NCI-H2171 treated with DMSO at 0.1 percent for 48 hours (cell line): ENCODE data around the gene GALNTL6.
A peak's percentile ranks its signal among the peaks of the same experiment; 100 is the strongest.
"Not testable (repeated sequence)": the region's sequence is repeated elsewhere in the genome, so short reads cannot be mapped to it uniquely, and the experiment has no call there.

Experiments
- DNase-seq: peaks from one replicate; lab custom pipeline; 2025; lab: John Stamatoyannopoulos, UW

Gene GALNTL6

DNA sequence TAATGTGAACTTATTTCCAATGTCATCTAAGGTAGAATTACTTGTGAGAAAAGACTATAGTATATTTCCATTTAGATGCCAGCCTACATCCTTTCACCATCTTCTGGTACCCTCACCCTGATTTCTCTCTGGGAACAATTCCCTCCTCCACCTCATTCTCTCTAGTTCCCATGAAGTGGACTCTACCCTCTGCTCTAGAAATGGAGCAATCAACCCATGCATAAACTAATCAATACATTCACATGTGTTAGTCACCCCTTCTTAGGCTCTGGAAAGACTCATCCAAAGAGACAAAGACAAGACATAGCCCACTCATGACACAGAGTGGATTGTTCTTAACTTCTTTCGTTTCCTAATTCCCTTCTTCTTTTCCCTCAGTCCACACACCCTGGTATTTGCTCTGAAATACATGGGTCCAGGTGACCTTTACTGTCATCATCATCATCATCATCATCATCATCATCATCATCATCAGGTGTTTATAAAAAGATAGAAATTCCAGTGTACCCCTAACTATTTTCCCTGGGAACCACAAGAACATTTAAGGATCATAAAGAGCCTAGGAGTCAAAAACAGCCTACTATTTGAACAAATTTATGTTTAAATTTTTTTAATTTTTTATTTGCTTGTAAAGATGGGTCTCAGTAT is 1056.5 kb downstream of the GALNTL6 start:
- no peak for DNase-seq

DNA sequence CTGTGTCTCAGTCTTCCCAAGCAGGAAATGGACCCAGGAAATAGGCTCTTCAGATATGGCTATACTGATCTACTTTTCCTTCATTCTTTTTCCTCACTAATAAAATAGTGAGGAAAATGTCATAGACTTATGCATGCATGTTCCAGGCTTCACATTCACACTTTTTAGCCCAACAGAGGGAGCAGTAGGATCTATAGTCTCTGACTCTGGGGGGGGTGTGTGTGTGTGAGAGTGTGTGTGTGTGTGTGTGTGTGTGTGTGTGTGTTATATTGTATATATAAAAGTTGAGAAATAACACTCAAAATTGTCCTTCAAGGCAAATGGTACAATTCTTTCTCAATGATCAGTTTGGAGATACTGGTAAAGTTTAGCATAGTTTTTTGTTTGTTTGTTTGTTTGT is 1058.2 kb downstream of the GALNTL6 start:
- no peak for DNase-seq

DNA sequence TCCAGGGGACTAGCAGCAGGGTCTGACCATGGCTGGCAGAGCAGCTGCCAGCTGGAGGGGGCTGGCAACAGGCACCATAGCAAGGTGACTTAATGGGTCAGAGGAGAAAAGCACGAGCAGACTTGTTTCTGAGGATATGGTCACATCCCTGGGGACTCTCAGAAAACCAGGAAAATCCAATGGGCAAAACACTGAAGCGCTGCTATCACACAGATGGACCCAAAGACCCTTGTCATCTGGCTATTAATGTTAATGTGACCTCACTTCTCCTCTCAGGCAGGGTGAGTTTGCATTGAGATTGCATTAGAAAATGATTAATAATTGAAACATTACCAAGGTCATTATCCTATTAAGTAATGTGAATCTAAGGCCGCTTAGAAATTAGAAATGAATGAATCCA is 1061.7 kb downstream of the GALNTL6 start:
- no peak for DNase-seq

DNA sequence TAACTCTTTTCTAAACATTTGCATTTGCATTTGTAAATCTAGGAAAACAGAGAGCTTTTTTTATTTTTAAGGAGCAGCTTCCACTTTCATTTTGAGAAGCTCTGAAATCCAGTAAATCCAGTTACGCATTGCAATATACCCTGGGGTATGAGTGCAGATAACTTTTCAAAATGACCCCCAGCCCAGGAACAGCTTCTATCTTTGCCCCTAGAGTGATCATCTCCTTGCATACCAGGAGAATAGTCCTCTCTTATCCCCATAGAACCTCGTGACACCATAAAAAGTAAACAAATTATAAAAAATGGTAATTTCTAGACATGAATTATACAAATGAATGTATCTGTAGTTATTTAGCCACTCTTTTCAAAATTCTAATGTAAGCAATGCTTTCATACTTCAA is 1063.2 kb downstream of the GALNTL6 start:
- DNase-seq = no peak

DNA sequence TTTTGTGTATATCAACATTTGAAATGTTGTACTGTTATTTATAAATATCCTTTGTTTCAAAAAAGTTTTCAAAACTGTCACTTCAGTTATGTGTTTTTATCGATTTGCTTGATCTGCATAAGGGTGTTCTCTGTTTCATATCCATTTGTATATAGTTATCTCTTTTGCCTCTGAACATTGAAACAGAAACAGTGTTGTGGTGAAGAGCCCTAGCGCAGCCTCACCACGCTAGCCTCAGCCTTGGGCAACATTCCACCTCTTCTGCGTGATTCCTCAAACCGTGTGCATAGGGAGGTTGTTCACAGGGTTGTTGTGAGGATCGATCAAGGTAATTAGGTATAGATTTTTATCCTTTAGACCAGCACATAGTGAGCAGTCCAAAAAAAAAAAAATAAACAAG is 1068.4 kb downstream of the GALNTL6 start:
- no peak for DNase-seq

DNA sequence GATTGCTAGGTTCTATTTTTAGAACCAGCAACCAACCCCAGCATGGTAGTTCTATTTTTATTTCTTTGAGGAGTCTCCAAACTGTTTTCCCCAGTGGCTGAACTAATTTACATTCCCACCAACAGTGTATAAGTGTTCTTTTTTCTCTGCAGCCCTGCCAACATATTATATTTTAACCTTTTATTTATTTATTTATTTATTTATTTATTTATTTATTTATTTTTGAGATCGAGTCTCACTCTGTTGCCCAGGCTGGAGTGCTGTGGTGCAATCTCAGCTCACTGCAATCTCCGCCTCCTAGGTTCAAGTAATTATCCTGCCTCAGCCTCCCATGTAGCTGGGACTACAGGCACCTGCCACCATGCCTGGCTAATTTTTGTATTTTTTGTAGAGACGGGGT is 1074.2 kb downstream of the GALNTL6 start:
- DNase-seq = not testable (repeated sequence)

DNA sequence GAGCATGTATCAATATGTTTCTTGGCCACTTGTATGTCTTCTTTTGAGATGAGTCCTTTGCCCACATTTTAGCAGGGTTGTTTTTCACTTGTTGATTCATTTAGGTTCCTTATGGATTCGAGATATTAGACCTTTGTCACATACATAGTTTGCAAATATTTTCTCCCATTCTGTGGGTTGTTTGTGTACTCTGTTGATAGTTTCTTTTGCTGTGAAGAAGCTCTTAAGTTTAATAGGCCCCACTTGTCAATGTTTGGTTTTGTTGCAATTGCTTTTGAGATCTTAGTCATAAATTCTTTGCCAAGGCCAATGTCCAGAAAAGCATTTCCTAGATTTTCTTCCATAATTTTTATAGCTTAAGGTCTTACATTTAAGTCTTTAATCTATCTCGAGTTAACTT is 1074.8 kb downstream of the GALNTL6 start:
- DNase-seq = no peak

DNA sequence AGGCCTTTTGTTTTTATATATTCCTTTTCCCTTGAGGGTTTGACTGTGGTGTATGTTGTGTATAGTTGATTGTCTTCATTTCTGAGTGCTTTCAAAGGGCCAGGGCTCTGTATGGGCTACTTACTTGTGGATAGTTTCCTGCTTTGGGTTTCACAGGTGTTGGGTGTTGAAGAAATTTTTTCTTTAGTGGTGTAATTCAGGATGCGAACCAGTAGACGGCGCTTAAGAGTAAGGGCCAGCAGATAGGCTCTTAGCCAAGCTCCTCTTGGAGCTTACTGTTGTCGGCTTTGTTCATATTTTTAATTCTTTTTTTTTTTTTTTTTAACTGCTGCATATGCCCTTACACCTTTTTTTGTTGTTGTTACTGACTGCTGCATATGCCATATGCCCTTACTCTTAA is 1079.1 kb downstream of the GALNTL6 start:
- peak; percentile 2 for DNase-seq

DNA sequence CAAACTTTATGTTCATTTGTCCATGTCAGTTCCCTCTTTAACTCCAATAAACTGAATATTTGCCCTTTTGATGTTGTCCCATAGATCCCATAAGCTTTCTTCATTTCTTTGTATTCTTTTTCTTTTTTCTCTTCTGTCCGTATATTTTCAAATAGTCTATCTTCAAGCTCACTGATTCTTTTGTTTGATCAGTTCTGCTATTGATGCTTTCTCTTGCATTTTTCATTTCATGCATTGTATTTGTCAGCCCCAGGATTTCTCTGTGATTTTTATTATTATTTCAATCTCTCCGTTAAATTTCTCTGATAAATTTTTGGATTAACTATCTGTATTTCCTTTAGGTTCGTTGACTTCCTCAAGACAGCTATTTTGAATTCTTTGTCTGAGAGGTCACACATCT is 1082.5 kb downstream of the GALNTL6 start:
- no peak for DNase-seq

DNA sequence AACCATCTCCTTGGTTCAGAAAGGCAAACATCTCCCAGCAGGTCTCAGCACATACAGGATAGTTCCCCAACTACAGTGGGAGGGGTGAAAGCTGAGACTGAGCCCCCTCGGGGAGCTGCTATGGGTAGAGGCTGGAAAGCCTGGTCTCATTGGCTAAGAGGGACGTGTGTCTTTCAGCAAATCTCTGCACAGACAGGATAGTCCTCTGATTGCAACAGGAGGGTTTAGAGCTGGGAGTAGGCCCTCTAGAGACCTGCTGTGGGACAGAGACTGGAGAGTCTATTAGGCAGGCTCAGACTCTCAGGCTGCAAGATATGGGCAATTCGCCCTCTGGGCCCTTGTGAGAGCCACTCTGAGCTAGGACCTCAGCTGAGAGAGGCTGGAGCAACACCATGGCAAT is 1083.8 kb downstream of the GALNTL6 start:
- no peak for DNase-seq

DNA sequence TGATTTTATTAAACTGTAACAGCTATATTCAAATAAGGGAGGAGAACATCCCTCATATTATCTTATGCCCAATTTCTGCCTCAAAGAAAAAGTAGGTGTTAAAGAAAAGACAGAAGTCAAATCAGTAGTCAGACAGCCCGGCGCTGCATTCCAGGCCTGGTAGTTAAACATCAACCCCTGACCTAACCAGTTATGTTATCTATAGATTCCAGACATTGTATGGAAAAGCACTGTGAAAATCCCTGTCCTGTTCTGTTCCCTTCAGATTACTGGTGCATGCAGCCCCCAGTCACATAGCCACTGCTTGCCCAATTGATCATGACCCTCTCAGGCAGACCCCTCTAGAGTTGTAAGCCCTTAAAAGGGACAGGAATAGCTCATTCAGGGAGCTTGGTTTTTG is 1085.5 kb downstream of the GALNTL6 start:
- no peak for DNase-seq

DNA sequence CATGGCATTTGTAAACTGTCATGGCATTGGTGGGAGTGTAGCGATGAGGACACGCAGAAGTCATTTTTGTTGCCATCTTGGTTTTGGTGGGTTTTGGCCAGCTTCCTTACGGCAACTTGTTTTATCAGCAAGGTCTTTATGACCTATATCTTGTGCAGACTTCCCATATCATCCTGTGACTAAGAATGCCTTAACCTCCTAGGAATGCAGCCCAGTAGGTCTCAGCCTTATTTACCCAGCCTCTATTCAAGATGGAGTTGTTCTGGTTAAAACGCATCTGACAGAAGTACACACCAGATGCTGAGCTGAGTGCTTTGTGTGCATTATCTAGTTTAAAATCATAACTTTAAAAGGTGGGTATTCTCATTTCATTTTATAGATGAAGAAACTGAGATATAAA is 1086.7 kb downstream of the GALNTL6 start:
- DNase-seq = no peak

DNA sequence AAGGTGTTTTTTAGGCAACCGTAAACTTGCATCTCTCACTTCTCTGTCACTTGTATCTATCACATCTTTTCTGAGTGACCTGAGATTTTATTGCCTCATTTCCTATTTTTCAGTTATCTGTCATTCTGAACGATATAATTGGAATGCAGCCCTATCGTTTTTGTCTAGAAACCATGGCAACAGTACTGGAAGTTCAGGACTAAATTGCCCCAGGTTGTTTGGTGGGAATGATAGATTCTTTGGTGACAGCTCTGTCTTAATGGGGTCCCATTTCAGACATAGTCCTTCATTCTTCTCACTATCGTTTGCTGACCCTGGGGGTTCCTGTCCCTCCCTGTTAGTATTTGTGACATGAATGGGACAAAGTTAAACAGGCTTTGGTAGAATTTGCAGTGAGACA is 1087.7 kb downstream of the GALNTL6 start:
- no peak for DNase-seq

DNA sequence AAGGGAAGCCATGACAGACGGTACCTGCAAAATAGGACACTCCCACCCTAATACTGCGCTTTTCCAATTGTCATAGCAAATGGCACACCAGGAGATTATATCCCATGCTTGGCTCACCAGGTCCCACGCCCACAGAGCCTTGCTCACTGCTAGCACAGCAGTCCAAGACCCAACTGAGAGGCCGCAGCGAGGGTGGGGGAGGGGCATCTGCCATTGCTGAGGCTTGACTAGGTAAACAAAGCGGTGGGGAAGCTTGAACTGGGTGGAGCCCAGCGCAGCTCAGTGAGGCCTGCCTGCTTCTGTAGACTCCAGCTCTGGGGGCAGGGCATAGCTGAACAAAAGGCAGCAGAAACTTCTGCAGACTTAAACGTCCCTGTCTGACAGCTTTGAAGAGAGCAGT is 1099.3 kb downstream of the GALNTL6 start:
- DNase-seq = not testable (repeated sequence)

DNA sequence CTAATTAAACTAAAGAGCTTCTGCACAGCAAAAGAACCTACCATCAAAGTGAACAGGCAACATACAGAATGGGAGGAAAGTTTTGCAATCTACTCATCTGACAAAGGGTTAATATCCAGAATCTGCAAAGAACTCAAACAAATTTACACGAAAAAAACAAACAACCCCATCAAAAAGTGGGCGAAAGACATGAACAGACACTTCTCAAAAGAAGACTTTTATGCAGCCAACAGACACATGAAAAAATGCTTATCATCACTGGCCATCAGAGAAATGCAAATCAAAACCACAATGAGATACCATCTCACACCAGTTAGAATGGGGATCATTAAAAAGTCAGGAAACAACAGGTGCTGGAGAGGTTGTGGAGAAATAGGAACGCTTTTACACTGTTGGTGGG is 1104.2 kb downstream of the GALNTL6 start:
- not testable (repeated sequence) for DNase-seq

DNA sequence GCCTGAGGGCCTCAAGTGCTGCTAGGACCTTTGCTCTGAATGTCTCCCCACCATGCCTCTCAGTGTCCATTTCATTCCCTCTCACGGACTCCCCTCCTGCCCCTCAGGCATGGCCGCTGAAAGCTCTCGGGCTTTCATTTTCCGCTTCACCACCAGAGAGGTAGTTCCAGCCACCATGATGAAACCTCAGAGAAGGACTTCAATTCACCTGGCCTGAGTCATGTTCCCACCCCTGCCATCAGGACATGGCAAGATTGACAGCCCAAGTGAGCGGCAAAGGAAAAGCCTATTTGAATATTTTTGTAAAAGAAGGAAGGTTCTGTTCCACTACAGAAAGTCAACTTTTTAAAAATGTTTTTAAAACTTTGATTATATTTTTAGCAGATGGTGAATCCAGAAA is 1106.1 kb downstream of the GALNTL6 start:
- no peak for DNase-seq

DNA sequence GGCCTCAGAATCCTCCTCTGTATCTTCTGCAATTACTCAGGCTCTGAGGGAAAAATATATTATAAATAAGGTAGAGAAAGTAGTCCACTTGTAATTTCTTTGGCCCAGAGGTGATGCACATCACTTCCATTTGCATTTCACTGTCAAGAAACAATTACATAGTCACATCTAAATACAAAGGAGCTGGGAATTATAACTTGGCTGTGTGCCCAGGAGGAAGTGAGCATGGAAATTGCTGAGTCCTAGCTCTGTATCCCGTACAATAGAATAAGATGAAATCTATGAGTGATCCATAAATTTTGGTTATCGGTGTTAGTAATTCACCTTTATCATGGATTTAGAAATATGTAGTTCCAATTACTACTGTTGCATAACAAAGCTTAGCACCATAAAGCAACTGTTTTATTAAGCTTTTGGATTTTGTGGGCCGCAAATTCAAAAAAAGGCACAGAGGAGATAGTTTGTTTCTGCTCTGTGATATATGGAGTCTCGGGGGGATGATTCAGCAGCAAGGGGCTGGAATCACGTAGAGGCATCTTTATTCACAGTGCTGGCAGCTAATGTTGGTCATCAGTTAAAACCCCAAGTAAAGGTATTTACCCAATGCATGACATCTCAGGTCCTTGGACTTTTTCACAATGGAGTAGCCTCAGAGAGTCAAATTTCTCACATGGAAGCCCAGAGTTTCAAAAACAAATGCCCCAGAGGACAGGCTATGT is 1114.1 kb downstream of the GALNTL6 start:
- peak; percentile 2 for DNase-seq

DNA sequence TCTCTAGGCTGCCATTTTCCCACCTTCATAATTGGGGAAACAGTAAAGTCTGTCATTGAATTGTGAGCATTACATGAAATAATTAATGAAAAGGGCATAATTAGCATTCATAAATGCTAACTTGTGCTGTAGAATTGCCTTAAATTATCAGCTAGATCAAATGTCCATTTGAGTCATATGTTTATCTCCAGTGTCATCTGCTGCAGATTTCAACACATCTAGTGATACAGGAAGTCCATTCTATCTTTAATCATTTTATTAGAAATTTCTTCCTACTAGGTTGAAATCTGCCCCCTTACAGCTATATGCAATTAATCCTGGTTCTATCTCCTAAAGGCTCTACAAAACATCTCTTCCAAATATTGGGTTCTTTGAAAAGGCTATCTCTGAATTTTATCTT is 1115.1 kb downstream of the GALNTL6 start:
- DNase-seq = no peak

DNA sequence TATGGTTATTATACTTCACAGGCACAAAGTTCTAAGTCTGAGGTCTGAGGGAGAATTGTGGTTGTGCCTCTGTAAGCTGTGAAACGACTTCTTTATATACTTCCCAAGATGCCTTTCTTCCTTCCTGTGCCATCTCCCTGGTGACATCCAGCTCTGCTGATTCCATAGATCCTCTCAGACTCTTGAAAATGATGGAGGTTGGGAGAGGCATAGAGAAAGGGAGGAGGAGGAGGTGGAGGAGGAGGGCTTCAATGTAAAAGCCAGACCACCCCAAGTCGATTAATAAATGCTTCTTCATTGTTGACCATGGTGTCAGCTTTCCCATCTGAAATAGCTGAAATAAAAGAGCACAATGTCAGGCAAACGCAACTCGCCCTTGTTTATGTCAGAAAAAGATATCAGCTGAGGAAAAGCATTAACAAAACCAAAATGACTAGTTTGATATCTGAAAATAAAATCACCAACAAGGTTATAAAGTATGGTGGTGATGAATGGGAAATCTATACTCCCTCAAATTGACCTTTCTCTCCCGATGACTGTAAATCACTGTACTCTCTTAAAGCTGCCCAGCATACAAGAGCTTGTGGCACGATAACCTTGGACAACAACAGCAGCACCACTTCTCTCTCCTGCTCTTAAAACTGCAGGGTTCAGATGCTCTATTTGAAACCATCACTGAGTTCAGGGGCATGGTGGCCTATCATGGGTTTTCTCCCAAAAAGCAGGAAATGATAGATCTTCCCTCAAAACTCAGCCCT is 1125.0 kb downstream of the GALNTL6 start:
- no peak for DNase-seq

DNA sequence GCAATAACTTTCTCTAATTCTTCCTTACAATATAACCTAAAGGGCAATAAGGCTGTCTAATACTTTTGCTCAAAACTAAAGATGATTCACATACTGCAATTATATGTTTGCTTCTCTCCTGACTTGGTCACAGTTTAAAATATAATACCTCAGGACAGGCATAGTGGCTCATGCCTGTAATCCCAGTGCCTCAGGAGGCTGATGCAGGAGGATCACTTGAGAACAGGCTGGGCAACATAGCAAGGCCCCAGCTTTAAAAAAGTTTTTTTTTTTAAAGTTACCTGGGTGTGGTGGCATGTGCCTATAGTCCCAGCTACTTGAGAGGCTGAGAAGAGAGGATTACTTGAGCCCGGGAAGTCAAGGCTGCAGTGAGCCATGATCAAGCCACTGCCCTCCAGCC is 1125.7 kb downstream of the GALNTL6 start:
- no peak for DNase-seq

DNA sequence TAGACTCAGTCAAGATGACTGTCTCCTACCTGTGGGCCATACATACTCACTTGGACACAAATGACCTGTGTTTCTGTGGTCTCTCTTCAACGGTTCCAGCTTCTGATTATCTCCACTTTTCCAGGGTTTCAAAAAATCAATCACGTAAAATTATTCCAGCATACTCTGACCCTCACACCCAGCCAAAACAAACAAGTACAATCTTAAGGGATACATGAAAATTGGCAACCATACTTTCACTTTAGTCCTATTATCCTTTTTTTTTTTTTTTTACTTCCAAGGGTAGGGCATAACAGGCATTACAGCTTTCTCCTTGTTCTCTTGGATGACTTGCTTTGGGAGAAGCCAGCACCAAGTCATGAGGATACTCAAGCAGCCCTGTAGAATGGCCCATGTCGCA is 1129.6 kb downstream of the GALNTL6 start:
- DNase-seq = no peak

DNA sequence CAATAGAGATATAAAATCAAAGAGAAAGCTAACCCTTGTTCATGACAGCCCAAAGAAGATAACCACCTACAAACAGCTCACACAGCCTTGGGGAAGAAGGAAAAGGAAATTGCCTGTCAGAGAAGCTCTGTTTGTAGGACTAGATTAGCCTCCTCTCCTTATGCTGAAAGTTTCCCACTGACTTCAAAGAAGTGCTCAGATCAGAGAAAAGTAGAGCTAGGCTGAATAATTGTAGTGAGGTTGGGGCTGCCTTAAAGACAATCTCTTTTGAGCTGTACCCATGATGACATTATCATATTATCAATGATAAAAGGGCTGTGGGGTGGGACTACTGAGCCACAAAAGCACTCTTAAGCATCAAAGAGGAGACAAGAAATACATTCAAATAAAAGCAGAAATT is 1132.4 kb downstream of the GALNTL6 start:
- DNase-seq = no peak

DNA sequence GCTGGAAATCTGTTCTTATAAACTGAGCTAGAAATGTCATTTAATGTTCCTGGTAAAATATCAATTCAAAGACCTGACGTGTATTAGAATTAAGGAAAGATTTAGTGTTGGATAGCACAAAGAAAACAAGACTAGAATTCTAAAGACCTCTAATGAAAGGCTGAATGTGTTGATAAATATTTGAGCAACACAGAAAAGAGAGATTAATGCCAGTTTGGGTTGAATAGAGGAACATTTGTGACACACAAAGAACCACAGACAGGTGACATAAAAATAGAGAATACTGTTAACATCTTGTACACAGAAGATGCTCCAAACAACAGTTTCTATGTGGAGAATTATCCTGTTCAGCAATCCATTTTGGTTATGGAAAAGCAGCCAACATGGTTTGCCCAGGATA is 1133.3 kb downstream of the GALNTL6 start:
- DNase-seq = no peak
